ENCODE results near the gene MXD3. TPM values are rescaled to one million over a fixed set of nuclear protein-coding genes. Genes with fewer than 3 reads are reported as not detected.

MXD3 gene
- total and polyA plus RNA-seq, 10 of the 15 experiments (the other 5 are each of a cell fraction or from before 2014, with no cell fraction given), result 0.24 to 29.8 (median 13.5) TPM

GRCh38 chr5:177357459-177358351, 46.0 kb upstream of the MXD3 start, which contains the start of gene RGS14 (continued):
- TF ChIP-seq EP300 (IDR thresholded peaks at IDR 0.05; ENCODE audit: borderline replicate concordance in 1 of 2, control insufficient read depth in 1 of 2, low read depth in 2 of 2, low read length in 2 of 2) (peak; percentile 25 to 55; a peak in 2 of 4 replicates), PRDM15 (CRISPR knock-in tag; IDR thresholded peaks at IDR 0.05) (no peak), CHD2 (IDR thresholded peaks at IDR 0.05; ENCODE audit: borderline replicate concordance, low read depth, low read length) (no peak; the same call in 1 of the 2 replicates), EED (IDR thresholded peaks at IDR 0.05; ENCODE audit: low read depth) (peak; percentile 70; the same call in 1 of the 2 replicates), NR2C2 (IDR thresholded peaks at IDR 0.05; ENCODE audit: borderline replicate concordance, control insufficient read depth, insufficient read length, low read depth) (no peak), NFYB (IDR thresholded peaks at IDR 0.05; ENCODE audit: insufficient read depth, low read depth, low read length) (no peak), ZZZ3 (IDR thresholded peaks at IDR 0.05; ENCODE audit: control insufficient read depth, insufficient read length, low read depth) (no peak), RUNX3 (IDR thresholded peaks at IDR 0.05; ENCODE audit: low read length) (no peak), EGR1 (IDR thresholded peaks at IDR 0.05; ENCODE audit: borderline replicate concordance in 1 of 2, low read depth in 2 of 2, low read length in 2 of 2) (peak in 1 of 2 experiments; percentile 26; a peak in 1 of 3 replicates), KDM1A (IDR thresholded peaks at IDR 0.05; ENCODE audit: borderline replicate concordance) (no peak), STAT1 (conservative IDR thresholded peaks at IDR 0.05) (peak; percentile 94; the same call in 1 of the 2 replicates), FOXK2 (IDR thresholded peaks at IDR 0.05) (peak; percentile 52; the same call in 1 of the 2 replicates), TCF7 (IDR thresholded peaks at IDR 0.05; ENCODE audit: borderline replicate concordance) (no peak)
- TF ChIP-seq, protein P1, sequence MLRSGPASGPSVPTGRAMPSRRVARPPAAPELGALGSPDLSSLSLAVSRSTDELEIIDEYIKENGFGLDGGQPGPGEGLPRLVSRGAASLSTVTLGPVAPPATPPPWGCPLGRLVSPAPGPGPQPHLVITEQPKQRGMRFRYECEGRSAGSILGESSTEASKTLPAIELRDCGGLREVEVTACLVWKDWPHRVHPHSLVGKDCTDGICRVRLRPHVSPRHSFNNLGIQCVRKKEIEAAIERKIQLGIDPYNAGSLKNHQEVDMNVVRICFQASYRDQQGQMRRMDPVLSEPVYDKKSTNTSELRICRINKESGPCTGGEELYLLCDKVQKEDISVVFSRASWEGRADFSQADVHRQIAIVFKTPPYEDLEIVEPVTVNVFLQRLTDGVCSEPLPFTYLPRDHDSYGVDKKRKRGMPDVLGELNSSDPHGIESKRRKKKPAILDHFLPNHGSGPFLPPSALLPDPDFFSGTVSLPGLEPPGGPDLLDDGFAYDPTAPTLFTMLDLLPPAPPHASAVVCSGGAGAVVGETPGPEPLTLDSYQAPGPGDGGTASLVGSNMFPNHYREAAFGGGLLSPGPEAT (IDR thresholded peaks at IDR 0.05; ENCODE audit: low read depth), result peak; percentile 84
- TF ChIP-seq, protein P2, sequence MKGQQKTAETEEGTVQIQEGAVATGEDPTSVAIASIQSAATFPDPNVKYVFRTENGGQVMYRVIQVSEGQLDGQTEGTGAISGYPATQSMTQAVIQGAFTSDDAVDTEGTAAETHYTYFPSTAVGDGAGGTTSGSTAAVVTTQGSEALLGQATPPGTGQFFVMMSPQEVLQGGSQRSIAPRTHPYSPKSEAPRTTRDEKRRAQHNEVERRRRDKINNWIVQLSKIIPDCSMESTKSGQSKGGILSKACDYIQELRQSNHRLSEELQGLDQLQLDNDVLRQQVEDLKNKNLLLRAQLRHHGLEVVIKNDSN (IDR thresholded peaks at IDR 0.05; ENCODE audit: borderline replicate concordance, extremely low read length, insufficient read depth, low read depth, low read length), result no peak
- TF ChIP-seq, protein P3, sequence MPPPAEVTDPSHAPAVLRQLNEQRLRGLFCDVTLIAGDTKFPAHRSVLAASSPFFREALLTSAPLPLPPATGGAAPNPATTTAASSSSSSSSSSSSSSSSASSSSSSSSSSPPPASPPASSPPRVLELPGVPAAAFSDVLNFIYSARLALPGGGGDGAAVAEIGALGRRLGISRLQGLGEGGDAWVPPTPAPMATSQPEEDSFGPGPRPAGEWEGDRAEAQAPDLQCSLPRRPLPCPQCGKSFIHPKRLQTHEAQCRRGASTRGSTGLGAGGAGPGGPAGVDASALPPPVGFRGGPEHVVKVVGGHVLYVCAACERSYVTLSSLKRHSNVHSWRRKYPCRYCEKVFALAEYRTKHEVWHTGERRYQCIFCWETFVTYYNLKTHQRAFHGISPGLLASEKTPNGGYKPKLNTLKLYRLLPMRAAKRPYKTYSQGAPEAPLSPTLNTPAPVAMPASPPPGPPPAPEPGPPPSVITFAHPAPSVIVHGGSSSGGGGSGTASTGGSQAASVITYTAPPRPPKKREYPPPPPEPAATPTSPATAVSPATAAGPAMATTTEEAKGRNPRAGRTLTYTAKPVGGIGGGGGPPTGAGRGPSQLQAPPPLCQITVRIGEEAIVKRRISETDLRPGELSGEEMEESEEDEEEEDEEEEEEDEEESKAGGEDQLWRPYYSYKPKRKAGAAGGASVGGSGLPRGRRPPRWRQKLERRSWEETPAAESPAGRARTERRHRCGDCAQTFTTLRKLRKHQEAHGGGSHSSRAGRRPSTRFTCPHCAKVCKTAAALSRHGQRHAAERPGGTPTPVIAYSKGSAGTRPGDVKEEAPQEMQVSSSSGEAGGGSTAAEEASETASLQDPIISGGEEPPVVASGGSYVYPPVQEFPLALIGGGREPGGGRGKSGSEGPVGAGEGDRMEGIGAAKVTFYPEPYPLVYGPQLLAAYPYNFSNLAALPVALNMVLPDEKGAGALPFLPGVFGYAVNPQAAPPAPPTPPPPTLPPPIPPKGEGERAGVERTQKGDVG (CRISPR knock-in tag; IDR thresholded peaks at IDR 0.05), result no peak

Data from GM12878 (cell line).